Right atrium auricular region (tissue), 2 donors: ENCODE results near the gene ERBB4. TPM values are rescaled to one million over a fixed set of nuclear protein-coding genes. Genes with fewer than 3 reads are reported as not detected.

Experiments used
- DNase-seq: peaks from one replicate; pipeline ENCODE4 v3.0.0-alpha.2; 2019; ENCODE audit warnings: low spot score
- H3K27ac ChIP-seq, 2 donors: fragments of 200-600 bp; sonication (generic); 1 replicate in 1 of 2; 2 replicates in 1 of 2; pipeline ENCODE4 v1.5.1; 2016 to 2019
- H3K27me3 ChIP-seq, 2 donors: fragments of 200-600 bp; sonication (generic); one replicate each; pipeline versions ENCODE4 v1.5.1 to v1.6.0; 2017 to 2019
- H3K36me3 ChIP-seq: fragments of 200-600 bp; sonication (generic); one replicate; pipeline ENCODE4 v1.5.1; 2016
- H3K4me1 ChIP-seq, 2 donors: fragments of 200-600 bp; sonication (generic); one replicate each; pipeline versions ENCODE4 v1.5.1 to v1.6.0; 2017 to 2019
- H3K4me3 ChIP-seq, 2 donors: fragments of 200-600 bp; sonication (generic); 1 replicate in 1 of 2; 2 replicates in 1 of 2; pipeline ENCODE4 v1.5.1; 2017 to 2019; ENCODE audit warnings: mild to moderate bottlenecking in 1 of 2, moderate library complexity in 1 of 2
- H3K9me3 ChIP-seq, 2 donors: fragments of 200-600 bp; sonication (generic); one replicate each; pipeline ENCODE4 v1.5.1; 2019
- total RNA-seq, 2 donors: library from RNA; depleted of rRNA; stranded (reverse); fragments of >200 nt; gene quantifications; one replicate each; pipeline ENCODE4 v1.1.0, GENCODE V29; 2016
- TF ChIP-seq, protein P1 (sequence below), 2 donors: fragments of 200-600 bp; sonication (generic); IDR thresholded peaks; one replicate each; pipeline ENCODE4 v1.5.1; 2019; ENCODE audit warnings: antibody characterized with exemption in 2 of 2

ERBB4 gene
- total RNA-seq, 2 donors from 2014 or later: 12.4 to 22.4 TPM

DNA sequence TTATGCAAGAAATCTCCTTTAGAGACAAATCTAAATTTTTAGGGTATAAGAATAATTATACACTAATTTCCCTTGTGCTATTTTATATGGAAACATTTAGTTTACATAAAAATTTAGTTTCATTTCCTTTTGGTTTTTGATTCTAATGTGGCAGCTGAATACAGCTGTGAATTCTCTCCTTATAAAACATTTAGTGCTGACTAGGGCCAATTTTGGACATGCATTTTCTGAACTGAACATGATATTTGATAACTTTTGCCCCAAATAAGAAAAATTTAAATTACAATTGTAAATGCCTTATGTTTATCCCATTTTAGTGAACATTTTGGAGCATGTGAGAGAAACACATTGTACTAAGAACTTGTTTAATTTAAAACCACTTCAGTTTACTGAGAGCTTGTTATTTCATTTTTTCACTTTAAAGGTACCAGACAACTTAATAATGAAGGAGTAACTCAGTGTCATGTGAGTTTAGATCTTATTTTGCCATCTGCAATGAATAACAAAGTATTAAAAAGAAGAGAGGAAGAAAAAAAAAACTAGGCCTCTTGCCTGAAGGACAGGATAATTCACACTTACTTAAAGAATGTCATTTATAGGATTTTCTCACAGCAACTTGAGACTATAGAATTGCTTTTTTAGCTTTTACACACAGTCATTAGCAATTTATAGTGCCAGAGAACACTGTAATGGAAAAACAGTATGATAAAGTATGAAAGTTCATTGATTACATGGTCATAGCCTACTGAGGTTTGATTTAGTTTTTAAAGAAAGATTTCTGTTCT lies 209.7 kb downstream of the ERBB4 start:
- H3K4me3 ChIP-seq: no peak overlapping the region
- no peak for DNase-seq
- TF ChIP-seq, protein P1, sequence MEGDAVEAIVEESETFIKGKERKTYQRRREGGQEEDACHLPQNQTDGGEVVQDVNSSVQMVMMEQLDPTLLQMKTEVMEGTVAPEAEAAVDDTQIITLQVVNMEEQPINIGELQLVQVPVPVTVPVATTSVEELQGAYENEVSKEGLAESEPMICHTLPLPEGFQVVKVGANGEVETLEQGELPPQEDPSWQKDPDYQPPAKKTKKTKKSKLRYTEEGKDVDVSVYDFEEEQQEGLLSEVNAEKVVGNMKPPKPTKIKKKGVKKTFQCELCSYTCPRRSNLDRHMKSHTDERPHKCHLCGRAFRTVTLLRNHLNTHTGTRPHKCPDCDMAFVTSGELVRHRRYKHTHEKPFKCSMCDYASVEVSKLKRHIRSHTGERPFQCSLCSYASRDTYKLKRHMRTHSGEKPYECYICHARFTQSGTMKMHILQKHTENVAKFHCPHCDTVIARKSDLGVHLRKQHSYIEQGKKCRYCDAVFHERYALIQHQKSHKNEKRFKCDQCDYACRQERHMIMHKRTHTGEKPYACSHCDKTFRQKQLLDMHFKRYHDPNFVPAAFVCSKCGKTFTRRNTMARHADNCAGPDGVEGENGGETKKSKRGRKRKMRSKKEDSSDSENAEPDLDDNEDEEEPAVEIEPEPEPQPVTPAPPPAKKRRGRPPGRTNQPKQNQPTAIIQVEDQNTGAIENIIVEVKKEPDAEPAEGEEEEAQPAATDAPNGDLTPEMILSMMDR (IDR thresholded peaks at IDR 0.05): no peak
- no peak overlapping the region for H3K27ac ChIP-seq
- peaks cover 0 to 10% of the 10 kb centered on the region in 2 donors for H3K4me1 ChIP-seq
- H3K27me3 ChIP-seq: no peaks in the 10 kb centered on the region
- no peaks in the 10 kb centered on the region for H3K9me3 ChIP-seq
- H3K36me3 ChIP-seq: no peaks in the 10 kb centered on the region

- Histone ChIP-seq H3K4me3 (no peak overlapping the region), H3K36me3 (no peaks in the 10 kb centered on the region), H3K4me1 (peaks cover 0 to 10% of the 10 kb centered on the region in 2 donors), H3K27me3 (no peaks in the 10 kb centered on the region), H3K27ac (no peak overlapping the region), H3K9me3 (no peaks in the 10 kb centered on the region)
- TF ChIP-seq, protein P1 (IDR thresholded peaks at IDR 0.05): no peak
- DNase-seq: no peak
Measured at GRCh38 chr2:212328136-212328535, 210.5 kb downstream of the ERBB4 start.

- H3K36me3 ChIP-seq: no peaks in the 10 kb centered on the region
- H3K9me3 ChIP-seq: no peaks in the 10 kb centered on the region
- peaks cover 0 to 10% of the 10 kb centered on the region in 2 donors for H3K4me1 ChIP-seq
- no peaks in the 10 kb centered on the region for H3K27me3 ChIP-seq
- H3K4me3 ChIP-seq: no peak overlapping the region
- H3K27ac ChIP-seq: no peak overlapping the region
- no peak for DNase-seq
- TF ChIP-seq, protein P1 (IDR thresholded peaks at IDR 0.05): no peak
Measured at GRCh38 chr2:212327171-212327809, 211.3 kb downstream of the ERBB4 start.

GRCh38 chr2:212318636-212319035 lies 220.0 kb downstream of the ERBB4 start:
- no peak for DNase-seq
- Histone ChIP-seq H3K4me1 (no peaks in the 10 kb centered on the region), H3K9me3 (no peaks in the 10 kb centered on the region), H3K27ac (no peak overlapping the region), H3K36me3 (no peaks in the 10 kb centered on the region), H3K27me3 (no peaks in the 10 kb centered on the region), H3K4me3 (no peak overlapping the region)
- TF ChIP-seq, protein P1 (IDR thresholded peaks at IDR 0.05): no peak

GRCh38 chr2:212314680-212315079 lies 223.9 kb downstream of the ERBB4 start:
- no peak for DNase-seq
- TF ChIP-seq, protein P1 (IDR thresholded peaks at IDR 0.05): no peak
- H3K4me1 ChIP-seq: no peaks in the 10 kb centered on the region
- no peak overlapping the region for H3K4me3 ChIP-seq
- H3K36me3 ChIP-seq: no peaks in the 10 kb centered on the region
- no peaks in the 10 kb centered on the region for H3K27me3 ChIP-seq
- no peak overlapping the region for H3K27ac ChIP-seq
- H3K9me3 ChIP-seq: no peaks in the 10 kb centered on the region
